HG02610 (cell line): ENCODE measurements around the gene PRH2.

Source experiments
- ATAC-seq: cut with Tn5 transposase; IDR thresholded peaks from one replicate; pipeline ENCODE4 v1.9.1; 2021; ENCODE audit warnings: mild to moderate bottlenecking, moderate library complexity; ENCODE audit not compliant: unreplicated experiment

Gene PRH2

DNA sequence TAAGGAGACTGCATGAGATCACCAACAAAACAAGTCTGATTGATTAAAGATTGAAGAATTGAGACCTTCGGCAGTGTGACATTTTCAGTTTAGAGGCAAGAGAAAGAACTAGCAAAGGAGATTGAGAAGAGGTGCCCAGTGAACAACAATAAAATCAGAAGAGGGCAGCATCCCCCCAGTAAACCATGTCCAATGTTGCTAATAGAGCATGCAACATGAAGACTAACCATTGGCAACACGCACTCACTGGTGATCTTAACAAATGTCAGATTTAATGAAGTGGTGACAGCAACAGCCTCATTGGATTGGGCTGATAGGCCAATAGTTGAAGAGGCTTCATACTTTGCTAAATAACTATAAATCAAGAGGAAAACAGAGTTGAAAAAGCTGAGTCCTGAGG lies 30.8 kb downstream of the PRH2 start:
- ATAC-seq, result no peak

DNA sequence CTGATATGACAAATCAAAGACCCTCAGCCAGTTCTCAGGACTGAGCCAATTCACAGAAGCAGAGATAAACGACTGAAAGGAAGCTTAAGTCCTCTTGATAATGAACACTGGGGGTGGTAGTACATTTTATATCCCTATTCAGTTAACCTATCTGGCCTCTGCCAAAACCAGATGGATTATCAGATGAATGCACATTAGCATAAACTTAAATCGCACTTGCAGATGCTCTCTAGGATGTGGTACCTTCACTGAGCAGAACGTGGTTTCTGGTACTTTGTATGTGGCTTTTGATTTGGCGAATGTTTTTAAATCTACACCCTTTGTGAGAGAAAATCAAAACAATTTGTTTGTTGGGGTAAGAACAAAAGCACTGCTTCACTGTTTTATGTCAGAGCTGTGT lies 31.2 kb downstream of the PRH2 start:
- no peak for ATAC-seq

- ATAC-seq, result no peak
These were observed 36.4 kb downstream of the PRH2 start for GRCh38 chr12:10965476-10965875.

DNA sequence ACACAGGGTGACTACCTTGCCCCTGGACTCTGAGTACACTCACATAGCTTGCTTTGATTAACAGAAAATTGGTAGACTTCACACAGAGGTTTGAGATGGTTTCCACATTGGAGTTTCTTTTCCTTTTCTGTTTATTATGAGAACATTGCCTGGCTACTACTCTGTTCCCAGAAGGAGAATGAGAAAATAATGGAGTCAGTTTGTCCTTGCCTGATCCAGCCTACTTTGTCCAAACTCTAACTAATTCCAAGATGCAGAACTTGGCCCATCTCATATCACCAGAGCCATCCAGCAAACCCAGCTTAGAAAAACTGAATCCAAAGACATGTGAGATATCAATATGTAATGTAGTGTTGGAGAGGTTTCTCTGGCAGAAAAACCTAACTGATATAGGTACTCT lies 37.3 kb downstream of the PRH2 start:
- ATAC-seq, result no peak

DNA sequence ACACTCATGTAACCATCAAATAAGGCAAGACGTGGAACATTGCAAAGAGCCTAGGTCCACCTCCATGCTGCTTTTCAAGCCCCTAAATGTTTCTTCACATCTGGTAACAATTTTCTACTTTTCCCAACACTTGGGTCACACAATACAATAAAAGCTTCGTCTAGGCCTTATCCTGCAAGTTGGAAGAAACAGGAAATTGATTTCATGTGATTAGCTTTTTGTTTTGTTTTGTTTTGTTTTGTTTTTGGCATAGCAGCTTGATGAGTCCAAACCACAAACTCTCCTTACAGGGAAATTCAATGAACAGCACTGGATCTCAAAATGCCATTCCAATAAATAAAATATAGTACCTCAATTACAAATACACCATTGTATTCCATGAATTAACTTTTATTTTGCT lies 38.4 kb downstream of the PRH2 start:
- no peak for ATAC-seq

GRCh38 chr12:10968765-10969456 lies 39.9 kb downstream of the PRH2 start:
- ATAC-seq, result no peak

GRCh38 chr12:10974965-10975364 lies 45.9 kb downstream of the PRH2 start:
- no peak for ATAC-seq

GRCh38 chr12:10982244-10982643 lies 53.2 kb downstream of the PRH2 start:
- ATAC-seq, result peak; percentile 80
